HEK293 (cell line): Measurements from ENCODE around the gene ALB.

Experiments used
- CTCF ChIA-PET: fragments of 350-600 bp; formaldehyde crosslinking; extraction: SDS; loops from one replicate; lab custom pipeline; 2021; ENCODE audit warnings: antibody characterized with exemption; lab: Yijun Ruan, JAX
- POLR2A ChIA-PET: fragments of 300-600 bp; formaldehyde crosslinking; extraction: SDS; loops from one replicate; lab custom pipeline; 2020; ENCODE audit warnings: antibody characterized with exemption, inconsistent platforms; lab: Yijun Ruan, JAX
- H3K27ac ChIP-seq: fragments of 200-500 bp; sonication (Bioruptor generic); 2 replicates; pipeline ENCODE4 v1.5.1; 2014; ENCODE audit warnings: low read depth, low read length, control low read depth, inconsistent platforms; ENCODE audit errors: extremely low read depth
- H3K36me3 ChIP-seq, 2 experiments: fragments of 200-500 bp in 1 of 2; sonication (Bioruptor generic) in 1 of 2; 1 replicate in 1 of 2; 2 replicates in 1 of 2; pipeline ENCODE4 v1.5.1; 2014 to 2017; ENCODE audit warnings: inconsistent platforms in 2 of 2, low read length in 2 of 2; ENCODE audit not compliant: control insufficient read depth in 2 of 2, insufficient read depth in 1 of 2
- H3K4me1 ChIP-seq: fragments of 200-500 bp; sonication (Bioruptor generic); 2 replicates; pipeline ENCODE4 v1.5.1; 2014; ENCODE audit warnings: mild to moderate bottlenecking, low read length, inconsistent platforms; ENCODE audit not compliant: control insufficient read depth, insufficient read depth
- H3K4me3 ChIP-seq: 2 replicates; pipeline ENCODE4 v1.5.1; 2011; ENCODE audit warnings: low read depth, mild to moderate bottlenecking, control low read depth, low read length, moderate library complexity
- H3K9me3 ChIP-seq: fragments of 200-500 bp; sonication (Bioruptor generic); 2 replicates; pipeline ENCODE4 v1.5.1; 2014; ENCODE audit warnings: low read depth, low read length, inconsistent platforms; ENCODE audit not compliant: control insufficient read depth, insufficient read depth
- CTCF ChIP-seq: fragments of 450-650 bp; formaldehyde crosslinking; IDR thresholded peaks from 2 replicates; pipeline ENCODE4 v1.5.1; 2016; ENCODE audit warnings: missing biosample characterization, missing genetic modification characterization
- HOXC10 ChIP-seq: sonication (generic); formaldehyde crosslinking; IDR thresholded peaks from 2 replicates; pipeline ENCODE4 v1.8.1; 2023; ENCODE audit warnings: mild to moderate bottlenecking, missing genetic modification reagents
- KLF1 ChIP-seq: fragments of 450-650 bp; formaldehyde crosslinking; IDR thresholded peaks from 2 replicates; pipeline ENCODE4 v1.5.1; 2016; ENCODE audit warnings: missing biosample characterization, missing genetic modification characterization
- KLF16 ChIP-seq: fragments of 450-650 bp; formaldehyde crosslinking; IDR thresholded peaks from 2 replicates; pipeline ENCODE4 v1.5.1; 2017; ENCODE audit warnings: missing biosample characterization, missing genetic modification characterization
- KLF9 ChIP-seq: fragments of 450-650 bp; formaldehyde crosslinking; IDR thresholded peaks from 2 replicates; pipeline ENCODE4 v1.5.1; 2016; ENCODE audit warnings: missing biosample characterization, missing genetic modification characterization, low read depth
- PBX3 ChIP-seq: sonication (generic); formaldehyde crosslinking; IDR thresholded peaks from 2 replicates; pipeline ENCODE4 v1.8.1; 2022; ENCODE audit warnings: mild to moderate bottlenecking, moderate library complexity, missing genetic modification reagents
- ZBTB44 ChIP-seq: fragments of 450-650 bp; IDR thresholded peaks from 2 replicates; pipeline ENCODE4 v1.5.1; 2018; ENCODE audit warnings: missing biosample characterization, mild to moderate bottlenecking, missing genetic modification characterization
- ZBTB8A ChIP-seq: fragments of 450-650 bp; formaldehyde crosslinking; IDR thresholded peaks from 2 replicates; pipeline ENCODE4 v1.5.1; 2016; ENCODE audit warnings: missing biosample characterization, missing genetic modification characterization
- ZFP3 ChIP-seq: fragments of 450-650 bp; formaldehyde crosslinking; IDR thresholded peaks from 2 replicates; pipeline ENCODE4 v1.5.1; 2016; ENCODE audit warnings: low read depth, missing biosample characterization, missing genetic modification characterization
- ZNF112 ChIP-seq: fragments of 450-650 bp; formaldehyde crosslinking; IDR thresholded peaks from 2 replicates; pipeline ENCODE4 v1.5.0; 2017; ENCODE audit warnings: missing biosample characterization, missing genetic modification characterization
- ZNF19 ChIP-seq: fragments of 450-650 bp; formaldehyde crosslinking; IDR thresholded peaks from 2 replicates; pipeline ENCODE4; 2016; ENCODE audit warnings: missing biosample characterization, missing genetic modification characterization, low read depth
- ZNF24 ChIP-seq: fragments of 450-650 bp; formaldehyde crosslinking; IDR thresholded peaks from 2 replicates; pipeline ENCODE4 v1.5.1; 2016; ENCODE audit warnings: missing biosample characterization, missing genetic modification characterization
- ZNF473 ChIP-seq: fragments of 450-650 bp; formaldehyde crosslinking; IDR thresholded peaks from 2 replicates; pipeline ENCODE4 v1.5.1; 2017; ENCODE audit warnings: missing biosample characterization, missing genetic modification characterization
- ZNF514 ChIP-seq: fragments of 450-650 bp; formaldehyde crosslinking; IDR thresholded peaks from 2 replicates; pipeline ENCODE4 v1.5.1; 2016; ENCODE audit warnings: missing biosample characterization, missing genetic modification characterization
- ZNF558 ChIP-seq: fragments of 450-650 bp; formaldehyde crosslinking; IDR thresholded peaks from 2 replicates; pipeline ENCODE4 v1.5.1; 2016; ENCODE audit warnings: missing biosample characterization, missing genetic modification characterization
- ZNF660 ChIP-seq: fragments of 450-650 bp; IDR thresholded peaks from 2 replicates; pipeline ENCODE4 v1.5.1; 2018; ENCODE audit warnings: missing biosample characterization, mild to moderate bottlenecking, missing genetic modification characterization
- ZNF677 ChIP-seq: fragments of 450-650 bp; IDR thresholded peaks from 2 replicates; pipeline ENCODE4 v1.5.0; 2018; ENCODE audit warnings: missing biosample characterization, mild to moderate bottlenecking, missing genetic modification characterization, moderate library complexity
- ZNF701 ChIP-seq: fragments of 450-650 bp; formaldehyde crosslinking; IDR thresholded peaks from 2 replicates; pipeline ENCODE4 v1.5.1; 2016; ENCODE audit warnings: missing biosample characterization, missing genetic modification characterization
- ZNF707 ChIP-seq: fragments of 450-650 bp; formaldehyde crosslinking; IDR thresholded peaks from 2 replicates; pipeline ENCODE4 v1.5.1; 2016; ENCODE audit warnings: missing biosample characterization, missing genetic modification characterization
- ZNF785 ChIP-seq: fragments of 450-650 bp; formaldehyde crosslinking; IDR thresholded peaks from 2 replicates; pipeline ENCODE4 v1.5.1; 2016; ENCODE audit warnings: missing biosample characterization, missing genetic modification characterization
- ZXDB ChIP-seq: fragments of 450-650 bp; formaldehyde crosslinking; IDR thresholded peaks from 2 replicates; pipeline ENCODE4 v1.5.1; 2016; ENCODE audit warnings: missing biosample characterization, missing genetic modification characterization

ALB gene

GRCh38 chr4:73439991-73440390 is 35.9 kb downstream of the ALB start:
- POLR2A ChIA-PET = no interaction called here
- no peak overlapping the region for H3K27ac ChIP-seq
- no peaks in the 10 kb centered on the region for H3K4me1 ChIP-seq
- CTCF ChIA-PET = interaction anchor here (0.5 to 0.7 kb wide), 2 partner anchors 214 to 521 kb away, joined by 4 read pairs; no protein-coding TSS in a partner anchor
- H3K9me3 ChIP-seq = no peaks in the 10 kb centered on the region
- TF ChIP-seq PBX3 (CRISPR knock-in tag) (no peak), ZXDB (tag by site-specific recombination) (no peak), CTCF (tag by site-specific recombination) (no peak), ZFP3 (tag by site-specific recombination) (no peak)
- TF ChIP-seq, all 188 proteins: peak for 0
- no peak overlapping the region for H3K4me3 ChIP-seq
- no peaks in the 10 kb centered on the region for H3K36me3 ChIP-seq

GRCh38 chr4:73440653-73441052 is 36.6 kb downstream of the ALB start:
- CTCF ChIA-PET = interaction anchor here (0.7 kb wide), 1 partner anchor 213 kb away, joined by 4 read pairs; no protein-coding TSS in a partner anchor
- Histone ChIP-seq H3K9me3 (no peaks in the 10 kb centered on the region), H3K4me3 (no peak overlapping the region), H3K27ac (no peak overlapping the region), H3K4me1 (no peaks in the 10 kb centered on the region), H3K36me3 (no peaks in the 10 kb centered on the region)
- no peak for TF ChIP-seq ZNF677 (tag by site-specific recombination)
- no peak for TF ChIP-seq ZNF514
- no peak for TF ChIP-seq KLF1
- no peak for TF ChIP-seq ZNF19
- no peak for TF ChIP-seq ZNF24 (tag by site-specific recombination)
- POLR2A ChIA-PET = no interaction called here

- TF ChIP-seq ZNF701 (tag by site-specific recombination) (no peak), ZBTB44 (tag by site-specific recombination) (no peak), HOXC10 (CRISPR knock-in tag) (no peak), KLF1 (no peak), ZNF558 (tag by site-specific recombination) (no peak), ZNF785 (tag by site-specific recombination) (no peak)
- H3K9me3 ChIP-seq = no peaks in the 10 kb centered on the region
- H3K36me3 ChIP-seq = no peaks in the 10 kb centered on the region
- POLR2A ChIA-PET = no interaction called here
- H3K4me3 ChIP-seq = no peak overlapping the region
- CTCF ChIA-PET = interaction anchor here (0.8 kb wide), 1 partner anchor 101 kb away, joined by 3 read pairs; no protein-coding TSS in a partner anchor
- no peaks in the 10 kb centered on the region for H3K4me1 ChIP-seq
- no peak overlapping the region for H3K27ac ChIP-seq
Measured at GRCh38 chr4:73442275-73442674, 38.2 kb downstream of the ALB start.

- Histone ChIP-seq H3K4me1 (no peaks in the 10 kb centered on the region), H3K4me3 (no peak overlapping the region), H3K9me3 (no peaks in the 10 kb centered on the region)
- TF ChIP-seq ZNF473 (tag by site-specific recombination) = no peak
- TF ChIP-seq ZBTB8A (tag by site-specific recombination) = no peak
- no peak for TF ChIP-seq ZNF112
- TF ChIP-seq ZNF660 = no peak
- no peak for TF ChIP-seq KLF9 (tag by site-specific recombination)
- TF ChIP-seq KLF16 (tag by site-specific recombination) = no peak
- TF ChIP-seq ZNF707 (tag by site-specific recombination) = no peak
- TF ChIP-seq, all 188 proteins: peak for 0
- CTCF ChIA-PET = interaction anchor here (0.6 to 1.0 kb wide), 4 partner anchors 11 to 102 kb away, joined by 3 read pairs; no protein-coding TSS in a partner anchor
- Histone ChIP-seq H3K36me3 (no peaks in the 10 kb centered on the region), H3K27ac (no peak overlapping the region)
- POLR2A ChIA-PET = no interaction called here
Measured at GRCh38 chr4:73443224-73443623, 39.1 kb downstream of the ALB start.
